Tibial artery (tissue), 4 donors: Measurements from ENCODE around the gene RASA2.
"Not testable (repeated sequence)": the region's sequence is repeated elsewhere in the genome, so short reads cannot be mapped to it uniquely, and the experiment has no call there.

Experiments used
- DNase-seq, 2 donors: peaks; one replicate each; pipeline ENCODE4 v3.0.0-alpha.2; 2019
- H3K27ac ChIP-seq, 2 donors: fragments of 200-600 bp; sonication (generic) in 1 of 2; 1 replicate in 1 of 2; 2 replicates in 1 of 2; pipeline ENCODE4 v1.5.1; 2018 to 2019; ENCODE audit warnings: mild to moderate bottlenecking in 1 of 2
- H3K27me3 ChIP-seq, 2 donors: fragments of 200-600 bp; sonication (generic) in 1 of 2; one replicate each; pipeline versions ENCODE4 v1.5.1 to v1.6.0; 2016 to 2019
- H3K36me3 ChIP-seq, 3 donors: fragments of 200-600 bp; sonication (generic) in 2 of 3; one replicate each; pipeline ENCODE4 v1.5.1; 2016 to 2019; ENCODE audit warnings: mild to moderate bottlenecking in 2 of 3
- H3K4me1 ChIP-seq, 4 donors: fragments of 200-600 bp; sonication (generic) in 2 of 4; 1 replicate in 3 of 4; 2 replicates in 1 of 4; pipeline ENCODE4 v1.5.1; 2016 to 2019
- H3K4me3 ChIP-seq, 2 donors: fragments of 200-600 bp; sonication (generic) in 1 of 2; 1 replicate in 1 of 2; 2 replicates in 1 of 2; pipeline ENCODE4 v1.5.1; 2018 to 2019; ENCODE audit warnings: mild to moderate bottlenecking in 2 of 2
- H3K9me3 ChIP-seq, 3 donors: fragments of 200-600 bp; sonication (generic) in 1 of 3; one replicate each; pipeline ENCODE4 v1.5.1; 2016 to 2019
- CTCF ChIP-seq, 2 experiments: fragments of 200-600 bp in 1 of 2; fragments of 450-650 bp in 1 of 2; IDR thresholded peaks; one replicate each; pipeline ENCODE4 v1.5.1; 2017 to 2019; ENCODE audit warnings: antibody characterized with exemption in 2 of 2, mild to moderate bottlenecking in 1 of 2, moderate library complexity in 1 of 2
- intact Hi-C: fragments of 100-400 bp; cut with DNase I; formaldehyde crosslinking; loops from one replicate; pipeline ENCODE4 v1.15.0; 2023; ENCODE audit warnings: low total_unique reads

The RASA2 gene

GRCh38 chr3:141528800-141529199 is 42.0 kb downstream of the RASA2 start:
- no peak for DNase-seq
- H3K27ac ChIP-seq = no peak overlapping the region
- intact Hi-C loops = no loop called here
- TF ChIP-seq CTCF (IDR thresholded peaks at IDR 0.05) = no peak
- H3K9me3 ChIP-seq = no peaks in the 10 kb centered on the region
- no peaks in the 10 kb centered on the region for H3K27me3 ChIP-seq
- peaks cover 0 to 6% (median 0%) of the 10 kb centered on the region in 3 donors for H3K36me3 ChIP-seq
- H3K4me3 ChIP-seq = no peak overlapping the region
- H3K4me1 ChIP-seq = peaks cover 0 to 29% (median 6%) of the 10 kb centered on the region in 4 donors

- no peak overlapping the region for H3K4me3 ChIP-seq
- TF ChIP-seq CTCF (IDR thresholded peaks at IDR 0.05) = no peak
- H3K9me3 ChIP-seq = no peaks in the 10 kb centered on the region
- H3K27ac ChIP-seq = no peak overlapping the region
- peaks cover 0 to 29% (median 6%) of the 10 kb centered on the region in 4 donors for H3K4me1 ChIP-seq
- H3K27me3 ChIP-seq = no peaks in the 10 kb centered on the region
- peaks cover 0 to 6% (median 0%) of the 10 kb centered on the region in 3 donors for H3K36me3 ChIP-seq
- DNase-seq = no peak
- intact Hi-C loops = no loop called here
Observed at GRCh38 chr3:141529256-141529655, 42.4 kb downstream of the RASA2 start.

GRCh38 chr3:141529717-141530414 is 43.0 kb downstream of the RASA2 start:
- no peaks in the 10 kb centered on the region for H3K27me3 ChIP-seq
- no peak for DNase-seq
- peaks cover 0 to 2% (median 0%) of the 10 kb centered on the region in 3 donors for H3K36me3 ChIP-seq
- intact Hi-C loops = no loop called here
- peaks cover 0 to 29% (median 6%) of the 10 kb centered on the region in 4 donors for H3K4me1 ChIP-seq
- no peak for TF ChIP-seq CTCF (IDR thresholded peaks at IDR 0.05)
- H3K27ac ChIP-seq = peak overlapping the region; percentile 30 to 57
- no peaks in the 10 kb centered on the region for H3K9me3 ChIP-seq
- peak overlapping the region in 1 of 2 donors; percentile 7 for H3K4me3 ChIP-seq

- TF ChIP-seq CTCF (IDR thresholded peaks at IDR 0.05) = no peak
- no peaks in the 10 kb centered on the region for H3K27me3 ChIP-seq
- no peak for DNase-seq
- H3K4me3 ChIP-seq = peak overlapping the region in 1 of 2 donors; percentile 7
- H3K36me3 ChIP-seq = peaks cover 0 to 1% (median under 1%) of the 10 kb centered on the region in 3 donors
- intact Hi-C loops = no loop called here
- H3K27ac ChIP-seq = peak overlapping the region; percentile 30 to 57
- H3K9me3 ChIP-seq = no peaks in the 10 kb centered on the region
- peaks cover 0 to 29% (median 6%) of the 10 kb centered on the region in 4 donors for H3K4me1 ChIP-seq
Observed at GRCh38 chr3:141530415-141530768, 43.6 kb downstream of the RASA2 start.

- intact Hi-C loops = no loop called here
- TF ChIP-seq CTCF (IDR thresholded peaks at IDR 0.05) = no peak
- Histone ChIP-seq H3K4me3 (no peak overlapping the region), H3K36me3 (peaks cover 0 to 12% (median 12%) of the 10 kb centered on the region in 3 donors), H3K9me3 (no peaks in the 10 kb centered on the region), H3K27ac (no peak overlapping the region), H3K27me3 (no peaks in the 10 kb centered on the region), H3K4me1 (peaks cover 0 to 24% (median 6%) of the 10 kb centered on the region in 4 donors)
- no peak for DNase-seq
Observed at GRCh38 chr3:141532609-141533008, 45.8 kb downstream of the RASA2 start.

- intact Hi-C loops, H3K4me3 ChIP-seq: not testable (repeated sequence)
- peaks cover 0 to 15% (median 12%) of the 10 kb centered on the region in 3 donors for H3K36me3 ChIP-seq
Observed at GRCh38 chr3:141536017-141536416, 49.2 kb downstream of the RASA2 start.

More at GRCh38 chr3:141536017-141536416, 49.2 kb downstream of the RASA2 start:
- H3K27me3 ChIP-seq, H3K4me1 ChIP-seq, DNase-seq, H3K9me3 ChIP-seq, H3K27ac ChIP-seq: not testable (repeated sequence)
